ENCODE data around the gene BRCA2. TPM values are rescaled to one million over a fixed set of nuclear protein-coding genes. Genes with fewer than 3 reads are reported as not detected.
A peak's percentile ranks its signal among the peaks of the same experiment; 100 is the strongest.

Gene BRCA2
- total and polyA plus RNA-seq, 9 of the 15 experiments (the other 6 are each of a cell fraction or from before 2014, with no cell fraction given): 4.1 to 17.3 (median 5.8) TPM

DNA sequence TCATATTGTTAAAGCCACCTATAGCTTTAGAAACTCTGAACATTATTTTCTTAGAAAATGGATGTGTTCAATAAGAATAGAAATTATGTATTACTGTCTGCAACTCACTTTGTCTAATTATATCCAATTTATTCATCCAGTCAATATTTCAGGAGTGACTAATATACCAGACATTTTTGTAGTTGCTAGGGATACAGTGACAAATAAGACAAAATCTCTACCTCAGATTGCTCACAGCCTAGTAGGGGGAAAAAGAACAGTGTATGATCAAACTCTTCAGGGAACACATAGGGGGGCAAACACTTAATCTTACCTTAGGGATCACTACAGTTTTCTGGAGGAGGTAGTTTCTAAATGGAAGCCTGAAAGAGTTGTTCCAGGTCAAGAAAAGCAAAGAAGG, 8.6 kb downstream of the BRCA2 start:
- Histone ChIP-seq H3K9me3 (replicated peaks; ENCODE audit: control insufficient read depth, insufficient read depth, low read depth, low read length) (no peaks in the 10 kb centered on the region), H4K20me1 (replicated peaks; ENCODE audit: control insufficient read depth, insufficient read depth, low read length) (no peaks in the 10 kb centered on the region), H3K9ac (ENCODE audit: insufficient read depth in 1 of 2, low read depth in 2 of 2, low read length in 2 of 2) (no peak overlapping the region), H3K9me1 (ENCODE audit: control insufficient read depth, insufficient read depth, low read length) (no peaks in the 10 kb centered on the region), H3K79me2 (ENCODE audit: control insufficient read depth, insufficient read depth, low read length) (no peaks in the 10 kb centered on the region), H3K4me3 (no peak overlapping the region), H3K36me3 (ENCODE audit: control insufficient read depth, insufficient read depth, low read length) (peaks cover 45% of the 10 kb centered on the region; the same call in 2 of the 3 replicates), H3K27ac (ENCODE audit: extremely low read depth, low read depth, low read length) (no peak overlapping the region), H3K4me1 (replicated peaks in 1 of 2; ENCODE audit: control insufficient read depth in 2 of 2, insufficient read depth in 2 of 2, low read length in 2 of 2) (no peaks in the 10 kb centered on the region), H2AFZ (ENCODE audit: low read depth, low read length) (no peak overlapping the region), H3K27me3 (ENCODE audit: control insufficient read depth in 2 of 2, insufficient read depth in 2 of 2, low read length in 2 of 2) (no peaks in the 10 kb centered on the region), H3K4me2 (ENCODE audit: insufficient read depth, low read length) (no peak overlapping the region)
- in situ Hi-C loops (cut with MboI) (loop anchor here (25.0 kb wide), 1 partner anchor 412 kb away; no protein-coding TSS in a partner anchor), intact Hi-C loops (cut with micrococcal nuclease) (no loop called here)
- TF ChIP-seq THRAP3 (IDR thresholded peaks at IDR 0.05; ENCODE audit: borderline replicate concordance) (no peak), ZNF699 (CRISPR knock-in tag; IDR thresholded peaks at IDR 0.05; ENCODE audit: insufficient replicate concordance) (no peak)
- no peak for DNase-seq (ENCODE audit: extremely low read depth in 1 of 4, low spot score in 3 of 4)
- ATAC-seq: no peak
- BruUV-seq (replicated peaks): no TSS peak
- POLR2A ChIA-PET: interaction anchor here (1.2 kb wide), 1 partner anchor 9 kb away, joined by 3 read pairs; the partner anchor contains the start of genes BRCA2 and ZAR1L
- CTCF ChIA-PET (ENCODE audit: low intra/inter-chr PET ratio): no interaction called here
- no peak for FAIRE-seq

DNA sequence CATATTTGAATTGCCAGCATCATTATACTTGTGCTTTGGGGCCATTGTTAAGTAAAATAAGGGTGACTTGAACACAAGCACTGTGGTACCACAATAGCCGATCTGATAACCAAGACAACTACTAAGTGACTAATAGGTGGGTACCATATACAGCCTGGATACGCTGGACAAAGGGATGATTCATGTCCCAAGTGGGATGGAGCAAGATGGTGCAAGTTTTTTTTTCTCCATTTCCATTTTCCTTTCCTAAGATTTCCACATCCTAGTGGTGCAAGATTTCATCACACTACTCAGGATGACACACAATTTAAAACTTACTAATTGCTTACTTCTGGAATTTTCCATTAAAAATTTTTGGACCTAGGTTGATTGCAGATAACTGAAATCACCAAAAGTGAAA, 15.1 kb downstream of the BRCA2 start:
- ATAC-seq (no peak), DNase-seq (ENCODE audit: extremely low read depth in 1 of 4, low spot score in 3 of 4) (no peak), FAIRE-seq (no peak)
- BruUV-seq (replicated peaks): no TSS peak
- Histone ChIP-seq H4K20me1 (replicated peaks; ENCODE audit: control insufficient read depth, insufficient read depth, low read length) (no peaks in the 10 kb centered on the region), H3K27ac (ENCODE audit: extremely low read depth, low read depth, low read length) (no peak overlapping the region), H3K4me2 (ENCODE audit: insufficient read depth, low read length) (no peak overlapping the region), H3K9me1 (ENCODE audit: control insufficient read depth, insufficient read depth, low read length) (no peaks in the 10 kb centered on the region), H3K36me3 (ENCODE audit: control insufficient read depth, insufficient read depth, low read length) (peaks cover 57% of the 10 kb centered on the region), H3K79me2 (ENCODE audit: control insufficient read depth, insufficient read depth, low read length) (no peaks in the 10 kb centered on the region), H3K4me1 (replicated peaks in 1 of 2; ENCODE audit: control insufficient read depth in 2 of 2, insufficient read depth in 2 of 2, low read length in 2 of 2) (no peaks in the 10 kb centered on the region), H3K27me3 (ENCODE audit: control insufficient read depth in 2 of 2, insufficient read depth in 2 of 2, low read length in 2 of 2) (no peaks in the 10 kb centered on the region), H2AFZ (ENCODE audit: low read depth, low read length) (no peak overlapping the region), H3K9ac (ENCODE audit: insufficient read depth in 1 of 2, low read depth in 2 of 2, low read length in 2 of 2) (no peak overlapping the region), H3K4me3 (no peak overlapping the region), H3K9me3 (replicated peaks; ENCODE audit: control insufficient read depth, insufficient read depth, low read depth, low read length) (peaks cover 4% of the 10 kb centered on the region; the same call in 1 of the 2 replicates)
- no peak for TF ChIP-seq SAFB (IDR thresholded peaks at IDR 0.05; ENCODE audit: borderline replicate concordance, low read depth, low read length)
- no peak for TF ChIP-seq CEBPG (CRISPR knock-in tag; IDR thresholded peaks at IDR 0.05)
- TF ChIP-seq CEBPG (tag; conservative IDR thresholded peaks at IDR 0.05 in 1 of 2, IDR thresholded peaks at IDR 0.05 in 1 of 2): 0 out of 4 replicates have a peak, but pooled peaks of 1 of the 2 experiments have one; percentile 19
- intact Hi-C loops (cut with micrococcal nuclease): no loop called here
- 97% methylated on average over 2 of the region's 2 CpGs for WGBS (ENCODE audit: insufficient coverage, low coverage, missing lambda C conversion rate)
- in situ Hi-C loops (cut with MboI): no loop called here
- ChIA-PET POLR2A (interaction anchor here (0.7 kb wide), 1 partner anchor 1254 kb away, joined by 4 read pairs; no protein-coding TSS in a partner anchor), CTCF (ENCODE audit: low intra/inter-chr PET ratio) (no interaction called here)
